ENCODE measurements around the gene SLC7A9.
"Not testable (repeated sequence)": the region's sequence is repeated elsewhere in the genome, so short reads cannot be mapped to it uniquely, and the experiment has no call there.

The SLC7A9 gene

GRCh38 chr19:32872391-32872790 lies 2.8 kb upstream of the SLC7A9 start:
- H3K4me1 ChIP-seq (ENCODE audit: insufficient read depth, low read length), result peaks cover 4% of the 10 kb centered on the region
- no peaks in the 10 kb centered on the region for H3K9me3 ChIP-seq (ENCODE audit: insufficient read depth, low read depth, low read length)
- H3K4me3 ChIP-seq (ENCODE audit: low read length), result no peak overlapping the region
- no peaks in the 10 kb centered on the region for H3K27me3 ChIP-seq (ENCODE audit: insufficient read depth, low read length)
- WGBS, result 86% methylated on average over 2 of the region's 3 CpGs
- no peaks in the 10 kb centered on the region for H3K36me3 ChIP-seq (ENCODE audit: insufficient read depth, low read length)
- H3K9ac ChIP-seq (ENCODE audit: low read depth, low read length), result no peak overlapping the region
- H3K27ac ChIP-seq (ENCODE audit: low read depth, low read length), result no peak overlapping the region

GRCh38 chr19:32870981-32871451 lies 1.4 kb upstream of the SLC7A9 start:
- Histone ChIP-seq H3K27me3 (ENCODE audit: insufficient read depth, low read length) (no peaks in the 10 kb centered on the region), H3K9me3 (ENCODE audit: insufficient read depth, low read depth, low read length) (no peaks in the 10 kb centered on the region), H3K4me1 (ENCODE audit: insufficient read depth, low read length) (peaks cover 4% of the 10 kb centered on the region), H3K4me3 (ENCODE audit: low read length) (no peak overlapping the region), H3K9ac (ENCODE audit: low read depth, low read length) (no peak overlapping the region), H3K27ac (ENCODE audit: low read depth, low read length) (no peak overlapping the region), H3K36me3 (ENCODE audit: insufficient read depth, low read length) (no peaks in the 10 kb centered on the region)
- WGBS, result 92% methylated on average over 12 of the region's 12 CpGs

- no peak overlapping the region for H3K4me3 ChIP-seq (ENCODE audit: low read length)
- H3K27me3 ChIP-seq (ENCODE audit: insufficient read depth, low read length), result no peaks in the 10 kb centered on the region
- H3K9ac ChIP-seq (ENCODE audit: low read depth, low read length), result 0 out of 2 replicates have a peak overlapping the region, but pooled peaks have one; percentile 4
- no peak overlapping the region for H3K27ac ChIP-seq (ENCODE audit: low read depth, low read length)
- 80% methylated on average over 17 of the region's 18 CpGs for WGBS
- H3K9me3 ChIP-seq (ENCODE audit: insufficient read depth, low read depth, low read length), result no peaks in the 10 kb centered on the region
- H3K36me3 ChIP-seq (ENCODE audit: insufficient read depth, low read length), result no peaks in the 10 kb centered on the region
- no peaks in the 10 kb centered on the region for H3K4me1 ChIP-seq (ENCODE audit: insufficient read depth, low read length)
Measured at GRCh38 chr19:32869966-32870573, 503 bp upstream of the SLC7A9 start.

GRCh38 chr19:32868206-32868950 lies 1.2 kb downstream of the SLC7A9 start:
- Histone ChIP-seq H3K27me3 (ENCODE audit: insufficient read depth, low read length) (no peaks in the 10 kb centered on the region), H3K27ac (ENCODE audit: low read depth, low read length) (no peak overlapping the region), H3K9me3 (ENCODE audit: insufficient read depth, low read depth, low read length) (no peaks in the 10 kb centered on the region), H3K9ac (ENCODE audit: low read depth, low read length) (no peak overlapping the region), H3K4me1 (ENCODE audit: insufficient read depth, low read length) (no peaks in the 10 kb centered on the region), H3K36me3 (ENCODE audit: insufficient read depth, low read length) (no peaks in the 10 kb centered on the region), H3K4me3 (ENCODE audit: low read length) (no peak overlapping the region)
- WGBS, result 91% methylated on average over 19 of the region's 19 CpGs

- H3K9me3 ChIP-seq (ENCODE audit: insufficient read depth, low read depth, low read length); H3K4me1 ChIP-seq (ENCODE audit: insufficient read depth, low read length); H3K27ac ChIP-seq (ENCODE audit: low read depth, low read length); H3K36me3 ChIP-seq (ENCODE audit: insufficient read depth, low read length); H3K9ac ChIP-seq (ENCODE audit: low read depth, low read length); H3K27me3 ChIP-seq (ENCODE audit: insufficient read depth, low read length); H3K4me3 ChIP-seq (ENCODE audit: low read length): not testable (repeated sequence)
- 95% methylated on average over 9 of the region's 9 CpGs for whole genome bisulfite sequencing
Measured at GRCh38 chr19:32867436-32867835, 2.1 kb downstream of the SLC7A9 start.

GRCh38 chr19:32866564-32867265 lies 2.9 kb downstream of the SLC7A9 start:
- H3K27me3 ChIP-seq (ENCODE audit: insufficient read depth, low read length), result no peaks in the 10 kb centered on the region
- no peaks in the 10 kb centered on the region for H3K36me3 ChIP-seq (ENCODE audit: insufficient read depth, low read length)
- H3K9me3 ChIP-seq (ENCODE audit: insufficient read depth, low read depth, low read length), result no peaks in the 10 kb centered on the region
- no peak overlapping the region for H3K4me3 ChIP-seq (ENCODE audit: low read length)
- no peaks in the 10 kb centered on the region for H3K4me1 ChIP-seq (ENCODE audit: insufficient read depth, low read length)
- no peak overlapping the region for H3K9ac ChIP-seq (ENCODE audit: low read depth, low read length)
- 92% methylated on average over 12 of the region's 12 CpGs for WGBS
- H3K27ac ChIP-seq (ENCODE audit: low read depth, low read length), result no peak overlapping the region

- no peaks in the 10 kb centered on the region for H3K36me3 ChIP-seq (ENCODE audit: insufficient read depth, low read length)
- H3K27ac ChIP-seq (ENCODE audit: low read depth, low read length), result no peak overlapping the region
- H3K4me3 ChIP-seq (ENCODE audit: low read length), result no peak overlapping the region
- no peaks in the 10 kb centered on the region for H3K27me3 ChIP-seq (ENCODE audit: insufficient read depth, low read length)
- no peak overlapping the region for H3K9ac ChIP-seq (ENCODE audit: low read depth, low read length)
- H3K9me3 ChIP-seq (ENCODE audit: insufficient read depth, low read depth, low read length), result no peaks in the 10 kb centered on the region
- WGBS, result 94% methylated on average over 7 of the region's 7 CpGs
- H3K4me1 ChIP-seq (ENCODE audit: insufficient read depth, low read length), result no peaks in the 10 kb centered on the region
Measured at GRCh38 chr19:32866061-32866460, 3.5 kb downstream of the SLC7A9 start.

GRCh38 chr19:32865326-32865725 lies 4.2 kb downstream of the SLC7A9 start:
- Histone ChIP-seq H3K27ac (ENCODE audit: low read depth, low read length) (no peak overlapping the region), H3K4me3 (ENCODE audit: low read length) (no peak overlapping the region), H3K27me3 (ENCODE audit: insufficient read depth, low read length) (no peaks in the 10 kb centered on the region), H3K36me3 (ENCODE audit: insufficient read depth, low read length) (no peaks in the 10 kb centered on the region), H3K9me3 (ENCODE audit: insufficient read depth, low read depth, low read length) (no peaks in the 10 kb centered on the region), H3K9ac (ENCODE audit: low read depth, low read length) (no peak overlapping the region), H3K4me1 (ENCODE audit: insufficient read depth, low read length) (no peaks in the 10 kb centered on the region)
- 93% methylated on average over 6 of the region's 6 CpGs for WGBS

- Histone ChIP-seq H3K27me3 (ENCODE audit: insufficient read depth, low read length) (no peaks in the 10 kb centered on the region), H3K9me3 (ENCODE audit: insufficient read depth, low read depth, low read length) (no peaks in the 10 kb centered on the region), H3K27ac (ENCODE audit: low read depth, low read length) (no peak overlapping the region), H3K9ac (ENCODE audit: low read depth, low read length) (no peak overlapping the region; the same call in 1 of the 2 replicates), H3K36me3 (ENCODE audit: insufficient read depth, low read length) (no peaks in the 10 kb centered on the region), H3K4me1 (ENCODE audit: insufficient read depth, low read length) (no peaks in the 10 kb centered on the region), H3K4me3 (ENCODE audit: low read length) (no peak overlapping the region)
- WGBS, result 94% methylated on average over 35 of the region's 35 CpGs
Measured at GRCh38 chr19:32864318-32865007, 5.1 kb downstream of the SLC7A9 start.

- H3K36me3 ChIP-seq (ENCODE audit: insufficient read depth, low read length), result no peaks in the 10 kb centered on the region
- no peak overlapping the region for H3K27ac ChIP-seq (ENCODE audit: low read depth, low read length)
- H3K27me3 ChIP-seq (ENCODE audit: insufficient read depth, low read length), result no peaks in the 10 kb centered on the region
- WGBS, result 93% methylated on average over 13 of the region's 13 CpGs
- H3K4me3 ChIP-seq (ENCODE audit: low read length), result no peak overlapping the region
- H3K9me3 ChIP-seq (ENCODE audit: insufficient read depth, low read depth, low read length), result no peaks in the 10 kb centered on the region
- H3K9ac ChIP-seq (ENCODE audit: low read depth, low read length), result no peak overlapping the region
- no peaks in the 10 kb centered on the region for H3K4me1 ChIP-seq (ENCODE audit: insufficient read depth, low read length)
Measured at GRCh38 chr19:32863841-32864240, 5.7 kb downstream of the SLC7A9 start.

GRCh38 chr19:32863301-32863700 lies 6.3 kb downstream of the SLC7A9 start:
- Histone ChIP-seq H3K9me3 (ENCODE audit: insufficient read depth, low read depth, low read length) (no peaks in the 10 kb centered on the region), H3K4me1 (ENCODE audit: insufficient read depth, low read length) (no peaks in the 10 kb centered on the region), H3K36me3 (ENCODE audit: insufficient read depth, low read length) (no peaks in the 10 kb centered on the region), H3K27me3 (ENCODE audit: insufficient read depth, low read length) (no peaks in the 10 kb centered on the region), H3K27ac (ENCODE audit: low read depth, low read length) (no peak overlapping the region), H3K4me3 (ENCODE audit: low read length) (no peak overlapping the region), H3K9ac (ENCODE audit: low read depth, low read length) (no peak overlapping the region)
- WGBS, result 93% methylated on average over 7 of the region's 8 CpGs

All from HUES64 (cell line).